Dermis blood vessel endothelial cell (primary cell): ENCODE measurements around the gene IGSF9. TPM values are rescaled to one million over a fixed set of nuclear protein-coding genes. Genes with fewer than 3 reads are reported as not detected.

Source experiments
- DNase-seq: peaks from one replicate; pipeline ENCODE4 v3.0.0; 2010
- total RNA-seq: library from RNA; depleted of rRNA; stranded (reverse); fragments of >200 nt; gene quantifications from 2 replicates; pipeline ENCODE4 v1.2.3, GENCODE V29; 2014

IGSF9 gene
- total RNA-seq, 1 donor from 2014 or later: not detected

DNA sequence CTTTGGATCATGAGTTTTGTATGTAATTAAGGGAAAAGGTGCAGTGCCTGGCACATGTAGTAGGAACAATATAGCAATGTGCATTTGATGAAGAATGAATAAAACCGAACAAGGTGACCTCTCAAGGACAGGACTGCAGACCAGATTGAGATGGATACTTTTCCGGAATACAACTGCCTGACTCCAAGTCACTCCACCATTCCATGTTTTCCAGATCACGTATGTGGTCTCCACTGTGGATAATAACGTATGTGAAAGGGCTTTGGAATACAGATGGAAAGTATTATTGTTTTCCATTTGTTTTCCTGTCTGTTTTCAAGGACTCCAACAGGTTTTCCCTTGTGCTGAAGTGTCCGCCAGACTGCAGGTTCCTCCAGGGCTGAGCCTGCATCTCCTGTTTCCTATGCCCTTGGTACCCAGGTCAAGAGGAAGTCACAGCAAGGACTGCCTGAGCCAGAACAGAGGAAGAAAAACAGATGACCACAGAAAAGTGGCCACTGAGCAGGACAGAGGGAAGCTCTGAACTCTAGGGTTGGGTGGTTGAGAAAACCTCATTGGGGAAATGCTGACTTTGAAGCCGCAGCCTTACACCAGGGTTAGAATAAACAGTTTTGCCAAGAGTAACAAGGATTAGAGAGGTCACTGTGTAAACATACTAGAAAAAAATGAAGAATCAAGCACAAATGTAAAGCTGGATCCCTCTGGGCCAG is 49.4 kb downstream of the IGSF9 start:
- DNase-seq: peak; percentile 19

DNA sequence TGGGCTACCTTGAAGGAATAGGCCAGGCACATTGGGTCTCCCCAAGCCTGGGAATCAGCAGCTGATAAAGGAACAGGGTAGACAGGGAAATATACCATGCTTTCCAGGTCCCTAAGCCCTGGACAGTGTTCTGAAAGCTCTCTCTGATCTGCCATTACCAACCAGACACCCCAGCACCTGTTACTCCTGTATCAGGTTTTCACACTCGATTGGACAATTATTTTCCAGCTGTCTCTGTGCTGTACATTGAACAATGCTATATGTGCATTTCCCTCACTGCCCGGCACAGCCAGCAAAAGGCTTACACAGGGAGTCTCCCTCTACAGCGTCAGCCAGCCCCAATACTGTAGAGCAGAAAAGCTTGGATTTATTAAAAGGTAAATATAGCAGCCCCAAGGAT is 50.1 kb downstream of the IGSF9 start:
- DNase-seq: no peak

DNA sequence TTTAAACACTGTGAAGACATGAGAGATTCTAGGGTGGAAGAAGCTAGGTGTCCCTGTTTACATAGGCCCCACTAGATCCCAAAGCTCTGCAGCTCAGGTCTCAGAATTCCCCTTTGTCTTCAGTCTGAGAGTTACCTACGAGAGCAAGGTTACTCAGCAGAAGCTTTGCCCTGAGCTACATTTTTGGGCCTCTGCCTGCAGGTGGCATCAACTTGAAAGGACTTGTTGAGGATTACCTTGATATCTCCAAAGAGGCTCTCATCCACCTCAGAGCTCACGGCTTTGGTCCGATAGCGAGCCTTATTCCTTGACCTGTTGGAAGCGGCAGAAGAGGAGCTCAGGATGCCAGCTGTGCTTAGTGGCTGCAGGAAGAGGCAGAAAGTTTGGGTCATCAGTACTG is 52.5 kb downstream of the IGSF9 start:
- peak; percentile 23 for DNase-seq

DNA sequence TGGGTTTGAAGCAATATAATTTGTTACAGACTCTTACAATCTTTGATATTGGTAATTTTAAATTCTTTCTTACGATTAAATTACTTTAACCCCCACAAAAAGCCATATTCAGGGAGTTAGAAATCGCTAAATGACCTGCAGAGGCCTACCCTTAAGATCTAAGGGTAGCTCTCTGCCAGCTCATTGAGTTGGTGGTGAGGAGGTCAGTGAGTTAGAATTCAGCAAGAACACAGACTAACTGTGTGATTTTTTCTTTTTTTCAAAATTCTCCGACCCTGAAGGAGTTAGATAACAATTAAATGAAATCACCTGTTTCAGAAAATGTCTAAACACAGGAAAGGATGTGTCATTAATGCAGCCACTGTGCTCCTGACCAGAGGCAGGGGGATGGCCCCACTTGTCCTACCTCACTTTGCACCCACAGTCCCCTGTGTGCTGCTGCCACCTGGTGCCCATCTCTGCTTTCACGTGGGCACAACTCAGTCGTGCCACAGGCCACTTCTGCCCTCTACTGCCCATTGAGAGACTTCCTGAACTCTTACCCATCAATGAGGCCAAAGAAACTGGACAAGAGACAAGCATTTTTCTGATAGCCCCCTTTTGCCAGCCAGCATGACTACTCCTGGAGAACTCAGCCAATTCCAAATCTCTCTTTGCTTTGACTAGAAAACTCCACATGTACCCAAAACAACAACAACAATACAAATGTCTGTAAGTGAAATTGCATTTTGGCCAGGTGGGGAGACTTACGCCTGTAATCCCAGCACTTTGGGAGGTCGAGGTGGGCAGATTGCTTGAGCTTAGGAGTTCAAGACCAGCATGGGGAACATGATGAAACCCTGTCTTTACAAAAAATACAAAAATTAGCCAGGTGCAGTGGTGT is 53.9 kb downstream of the IGSF9 start:
- peak; percentile 96 for DNase-seq

DNA sequence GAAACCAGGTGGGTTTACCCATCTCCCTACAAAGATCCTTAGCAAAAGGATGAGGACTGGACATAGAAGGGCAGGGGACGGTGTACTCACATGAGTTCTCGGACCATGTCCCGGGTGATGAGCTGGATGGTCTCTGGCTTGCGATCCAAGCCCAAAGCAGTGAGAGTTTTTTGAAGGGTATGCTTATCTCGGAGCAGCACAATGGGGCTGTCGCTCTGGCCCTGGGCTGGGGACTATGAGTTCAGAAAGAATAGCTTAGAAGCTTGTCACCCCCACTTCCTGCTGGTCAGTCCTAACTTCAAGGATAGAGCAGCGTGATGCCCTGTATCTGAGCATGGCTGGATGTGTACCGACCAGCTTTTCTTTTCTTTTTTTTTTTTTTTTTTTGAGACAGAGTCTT is 55.0 kb downstream of the IGSF9 start:
- peak; percentile 43 for DNase-seq

DNA sequence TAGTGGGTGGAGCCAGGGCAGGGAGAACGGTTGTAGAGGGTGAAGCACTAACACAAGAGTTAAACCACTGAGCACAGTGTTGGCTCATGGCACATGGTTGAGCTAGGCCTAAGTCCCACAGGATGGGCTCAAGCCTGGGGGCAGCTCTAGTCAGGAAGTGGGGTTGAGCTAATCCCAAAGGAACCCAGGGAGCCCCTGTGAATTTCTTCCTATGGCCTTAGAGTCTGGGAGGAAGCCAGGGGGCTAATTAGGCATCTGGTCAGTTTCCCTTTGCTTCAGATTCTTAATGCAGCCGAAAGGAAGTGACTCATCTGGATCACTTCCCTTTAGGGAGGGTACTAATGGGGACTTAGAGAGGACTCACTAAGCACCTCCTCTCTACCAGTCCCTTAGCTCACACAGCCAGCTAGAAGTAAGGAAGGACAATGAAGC is 55.6 kb downstream of the IGSF9 start:
- peak; percentile 95 for DNase-seq

DNA sequence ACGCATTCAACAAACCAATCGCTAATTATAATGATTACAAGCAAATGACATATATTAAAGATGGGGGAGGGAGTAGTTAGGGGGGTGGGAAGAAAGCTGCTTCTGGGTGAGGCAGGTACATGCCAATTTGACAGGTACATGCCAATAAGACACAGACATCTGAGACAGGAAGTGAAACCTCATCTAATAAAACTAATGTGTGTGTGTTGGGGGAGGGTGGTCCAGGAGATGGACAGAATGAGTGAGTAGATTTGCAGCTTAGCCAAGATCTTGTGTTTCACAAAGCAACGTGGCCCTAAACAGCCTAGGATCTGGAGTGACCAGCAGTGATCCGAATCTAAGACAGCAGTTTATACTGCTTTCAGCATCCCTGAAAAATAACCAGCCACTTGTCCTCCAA is 56.2 kb downstream of the IGSF9 start:
- no peak for DNase-seq

DNA sequence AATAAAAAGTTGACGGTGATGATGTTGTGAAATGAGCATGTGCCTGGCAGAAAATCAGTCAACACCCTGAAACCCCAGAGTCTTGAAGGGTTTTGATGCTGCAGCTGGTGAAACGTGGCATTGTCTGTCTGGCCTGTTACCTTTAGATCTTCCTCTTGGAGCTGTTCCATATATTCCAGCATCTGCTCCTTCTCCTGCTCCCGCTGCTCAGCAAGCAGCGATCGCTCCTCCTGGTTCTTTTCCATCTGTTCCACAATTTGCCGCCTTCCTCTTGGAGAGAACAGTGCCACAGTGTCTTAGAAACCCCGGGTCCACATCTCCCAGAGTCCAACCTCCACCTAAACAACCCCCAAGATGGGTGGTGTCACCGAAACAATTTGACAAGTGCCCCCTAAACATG is 61.1 kb downstream of the IGSF9 start:
- DNase-seq: no peak

DNA sequence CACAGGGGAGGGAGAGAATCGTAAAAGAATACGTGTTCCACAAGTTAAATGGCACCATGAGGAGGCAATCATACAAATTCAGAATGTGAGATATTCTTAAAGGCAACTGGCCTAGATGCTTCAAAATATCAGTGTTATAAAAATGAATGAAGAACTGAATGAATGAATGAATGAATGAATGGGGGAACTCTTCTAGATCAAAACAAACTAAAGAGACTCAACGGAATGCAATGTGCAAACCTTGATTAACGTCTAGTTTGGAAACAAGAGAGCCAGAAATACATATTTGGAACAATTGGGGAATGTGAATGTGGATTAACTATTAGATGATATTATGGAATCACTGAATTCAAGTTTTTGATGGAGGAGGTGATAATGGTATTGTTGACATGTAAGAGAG is 62.3 kb downstream of the IGSF9 start:
- DNase-seq: no peak

DNA sequence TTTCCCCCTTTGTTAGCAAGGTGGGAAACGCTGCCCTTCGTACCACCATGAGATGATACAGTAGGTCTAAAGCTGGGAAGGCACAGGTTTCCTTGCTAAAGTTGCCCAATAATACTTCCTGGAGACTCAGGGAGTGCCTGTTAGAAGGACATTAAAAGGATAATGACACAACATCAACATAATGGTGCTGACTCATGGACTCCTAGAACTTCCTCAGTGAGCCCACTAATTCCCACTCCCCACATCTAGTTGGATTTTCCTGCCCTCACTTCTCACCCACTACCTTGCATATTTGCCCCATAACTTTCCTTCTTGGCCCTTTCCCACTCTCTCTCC is 62.9 kb downstream of the IGSF9 start:
- peak; percentile 42 for DNase-seq

DNA sequence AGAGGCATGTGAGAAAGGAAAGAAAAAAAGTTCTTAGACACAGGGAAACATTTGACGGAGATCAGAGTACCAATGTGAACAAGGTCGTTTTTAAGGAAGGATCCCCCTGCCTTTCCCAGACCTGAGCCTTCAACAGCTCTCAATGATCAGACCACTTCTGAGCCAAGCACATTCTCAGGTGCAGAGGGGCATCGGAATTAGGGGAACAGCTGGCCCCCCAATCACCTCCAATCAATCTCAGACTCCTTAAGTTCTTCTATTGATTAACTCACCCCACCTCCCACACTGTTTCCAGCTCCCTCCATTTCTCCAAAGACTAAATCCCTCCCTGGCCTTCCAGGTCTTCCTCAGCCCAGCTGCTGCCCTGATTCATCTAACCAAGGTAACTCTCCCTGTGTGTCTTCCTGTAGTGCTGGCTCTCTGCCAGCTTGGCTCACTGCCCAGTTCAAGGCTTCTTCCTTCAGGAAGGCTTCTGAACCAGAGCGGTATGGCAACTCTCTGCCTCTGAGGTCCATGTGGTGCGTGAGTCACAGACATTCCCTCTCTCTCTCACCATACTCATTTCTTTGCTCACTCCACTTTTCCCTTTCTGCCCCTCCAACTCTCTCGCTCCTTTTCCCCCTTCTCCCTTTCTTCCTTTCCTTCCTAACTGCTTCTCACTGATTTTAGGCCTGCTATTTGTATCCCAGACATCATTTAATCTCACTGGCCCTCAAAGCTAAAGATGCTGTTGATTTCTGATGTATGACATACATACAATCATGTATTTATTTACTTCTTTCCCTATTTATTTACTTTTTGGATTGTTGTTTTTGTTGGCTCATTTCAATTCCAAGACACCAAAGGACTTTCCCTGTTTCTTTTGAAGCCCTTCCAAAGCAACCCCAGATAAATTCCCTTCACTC is 63.5 kb downstream of the IGSF9 start:
- peak; percentile 97 for DNase-seq

DNA sequence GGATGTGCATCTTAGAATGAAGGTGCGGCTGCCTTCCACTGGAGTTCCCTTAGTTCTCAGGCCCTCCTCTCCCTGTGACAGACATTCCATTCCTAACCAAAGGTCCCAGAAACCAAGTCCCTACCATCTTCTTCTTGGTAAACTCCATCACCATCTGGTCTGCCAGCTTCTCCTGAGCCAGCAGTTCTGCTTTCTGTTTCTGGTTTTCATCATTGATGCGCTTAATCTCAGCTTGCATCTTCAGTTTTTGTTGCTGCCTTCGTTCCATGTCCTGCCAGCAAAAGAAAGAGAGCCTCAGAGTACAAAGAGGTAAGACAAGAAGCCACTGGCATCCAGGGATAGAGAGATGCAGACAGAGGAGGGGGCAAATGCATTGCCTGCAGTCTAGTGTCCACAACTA is 65.0 kb downstream of the IGSF9 start:
- no peak for DNase-seq

DNA sequence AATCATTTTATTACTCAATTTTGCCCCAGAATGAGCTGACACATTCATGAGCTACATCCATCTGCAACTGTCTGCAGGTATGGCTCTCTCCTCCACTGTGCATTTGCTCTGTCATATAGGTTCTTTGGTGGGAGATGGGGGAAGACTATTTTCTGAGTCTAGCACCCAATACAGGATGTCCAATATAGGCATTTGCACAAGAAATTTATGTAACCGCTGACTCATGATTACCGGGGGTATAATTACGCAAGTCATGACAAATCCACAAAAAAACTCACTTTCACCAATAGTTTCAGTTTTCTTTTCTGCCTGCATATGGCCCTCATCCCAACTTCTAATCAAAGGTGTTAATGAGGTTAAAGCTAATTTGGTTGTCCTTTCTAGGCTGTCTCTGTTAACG is 65.4 kb downstream of the IGSF9 start:
- DNase-seq: no peak

DNA sequence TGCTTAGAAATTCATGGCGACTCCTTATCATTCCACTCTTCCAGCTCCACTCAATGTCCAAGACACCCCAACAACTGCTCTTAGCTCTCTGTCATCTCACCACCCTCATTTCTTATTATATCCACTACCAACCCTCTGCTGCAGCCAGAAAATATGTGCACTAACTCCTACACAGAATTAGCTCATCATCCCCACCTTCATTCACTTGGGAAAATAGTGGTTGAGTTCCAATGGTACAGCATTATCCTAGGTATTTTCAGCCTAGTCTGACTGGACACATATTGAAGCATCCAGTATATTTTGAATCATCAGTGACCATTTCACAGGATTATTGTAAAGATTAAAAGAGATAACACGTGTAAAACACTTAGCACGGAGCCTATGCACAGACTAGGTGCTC is 66.3 kb downstream of the IGSF9 start:
- no peak for DNase-seq

DNA sequence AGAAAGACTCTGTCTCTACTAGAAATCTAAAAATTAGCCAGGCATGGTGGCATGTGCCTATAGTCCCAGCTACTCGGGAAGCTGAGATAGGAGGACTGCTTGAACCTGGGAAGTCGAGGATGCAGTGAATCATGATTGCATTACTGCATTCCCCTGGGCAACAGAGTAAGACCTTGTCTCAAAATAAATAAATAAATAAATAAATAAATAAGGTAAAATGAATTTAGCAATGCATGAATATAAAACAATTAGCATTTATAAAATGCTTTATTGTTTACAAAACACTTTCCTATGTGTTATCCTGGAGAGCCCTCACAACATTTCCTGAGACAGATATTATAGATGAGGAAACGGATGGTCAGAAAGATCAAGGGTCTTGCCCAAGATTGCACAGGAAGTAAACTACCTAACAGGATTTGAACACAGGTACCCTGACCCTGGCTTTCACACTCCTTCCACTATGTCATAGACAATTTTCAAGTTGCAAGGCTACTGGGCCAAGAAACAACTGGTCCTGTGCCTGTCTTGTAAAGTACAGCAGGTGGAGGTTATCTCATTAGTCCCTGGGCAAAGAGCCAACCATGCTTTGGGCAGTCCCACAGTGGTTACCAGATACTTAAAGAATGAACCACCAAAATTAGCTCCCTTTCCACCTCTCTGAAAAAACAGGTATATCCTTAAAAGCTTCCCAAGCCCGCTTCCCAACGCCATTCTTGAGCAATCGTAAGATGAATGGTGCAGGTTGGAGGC is 67.5 kb downstream of the IGSF9 start:
- DNase-seq: no peak

Other genes starting within 250 kb of the IGSF9 start
- gene CRP, start 231.0 kb downstream of the IGSF9 start, total RNA-seq: not detected in 2 replicates
- gene DUSP23, start 164.7 kb downstream of the IGSF9 start, total RNA-seq: 29.0 and 47.6 TPM in 2 replicates
- not detected in 2 replicates for gene FCRL6, start 143.3 kb downstream of the IGSF9 start, total RNA-seq
- gene SLAMF8, start 118.7 kb downstream of the IGSF9 start, total RNA-seq: not detected in 2 replicates
- gene VSIG8, start 83.0 kb downstream of the IGSF9 start, total RNA-seq: 0.09 TPM in 1 of 2 replicates, not detected in the other
- 0.17 and 0.19 TPM in 2 replicates for gene CFAP45, start 45.4 kb downstream of the IGSF9 start, total RNA-seq
- gene TAGLN2, start 20.1 kb downstream of the IGSF9 start, total RNA-seq: 276 and 348 TPM in 2 replicates
- gene SLAMF9, start 8.6 kb upstream of the IGSF9 start, total RNA-seq: not detected in 2 replicates
- 2.6 and 3.5 TPM in 2 replicates for gene PIGM, start 86.4 kb upstream of the IGSF9 start, total RNA-seq
- gene KCNJ10, start 124.5 kb upstream of the IGSF9 start, total RNA-seq: not detected in 2 replicates
- not detected in 2 replicates for gene KCNJ9, start 135.9 kb upstream of the IGSF9 start, total RNA-seq
- gene IGSF8, start 153.0 kb upstream of the IGSF9 start, total RNA-seq: 13.4 and 16.6 TPM in 2 replicates
- gene ATP1A2, start 170.1 kb upstream of the IGSF9 start, total RNA-seq: not detected in 2 replicates
- gene ATP1A4, start 206.0 kb upstream of the IGSF9 start, total RNA-seq: not detected in 2 replicates
- gene CASQ1, start 245.0 kb upstream of the IGSF9 start, total RNA-seq: not detected in 2 replicates